Measurements from ENCODE around the gene STARD5.

DNA sequence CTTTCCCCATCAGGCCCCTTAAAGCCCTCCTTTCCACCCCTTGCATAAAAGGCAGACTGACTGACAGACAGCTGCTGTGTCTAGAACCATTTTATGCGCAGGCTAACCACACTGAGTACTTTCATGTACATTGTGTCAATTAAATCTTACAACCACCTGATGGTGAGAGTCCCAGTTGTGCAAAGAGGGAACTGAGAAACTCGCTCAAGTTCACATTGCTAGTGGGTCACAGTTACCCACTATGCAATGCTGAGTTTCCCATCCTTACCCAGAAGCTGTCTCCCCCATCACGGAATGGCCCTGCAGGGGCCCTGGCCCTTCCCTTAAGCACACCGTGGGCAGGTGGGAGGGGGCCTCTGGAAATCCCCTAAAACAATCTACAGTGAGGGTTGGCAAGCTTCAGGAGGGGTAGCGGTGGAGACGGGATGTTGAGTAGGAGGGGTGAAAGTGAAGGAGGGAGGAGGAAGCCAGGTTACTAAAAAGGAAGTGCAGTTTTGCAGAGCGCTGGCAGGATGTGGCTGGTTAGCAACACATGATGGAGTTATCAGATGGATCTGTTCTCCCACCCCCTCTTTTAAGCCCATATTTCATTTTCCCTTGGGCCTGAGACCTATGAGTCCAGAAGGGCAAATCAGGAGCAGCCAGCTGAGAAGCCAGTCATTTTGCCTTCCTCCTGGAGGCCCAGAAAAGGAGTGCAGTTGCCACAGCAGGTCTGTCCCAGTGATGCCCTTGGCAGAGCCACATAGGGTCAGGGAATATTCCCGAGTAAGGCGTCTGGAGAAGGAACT, 30.0 kb downstream of the STARD5 start:
- TF ChIP-seq, protein P1, sequence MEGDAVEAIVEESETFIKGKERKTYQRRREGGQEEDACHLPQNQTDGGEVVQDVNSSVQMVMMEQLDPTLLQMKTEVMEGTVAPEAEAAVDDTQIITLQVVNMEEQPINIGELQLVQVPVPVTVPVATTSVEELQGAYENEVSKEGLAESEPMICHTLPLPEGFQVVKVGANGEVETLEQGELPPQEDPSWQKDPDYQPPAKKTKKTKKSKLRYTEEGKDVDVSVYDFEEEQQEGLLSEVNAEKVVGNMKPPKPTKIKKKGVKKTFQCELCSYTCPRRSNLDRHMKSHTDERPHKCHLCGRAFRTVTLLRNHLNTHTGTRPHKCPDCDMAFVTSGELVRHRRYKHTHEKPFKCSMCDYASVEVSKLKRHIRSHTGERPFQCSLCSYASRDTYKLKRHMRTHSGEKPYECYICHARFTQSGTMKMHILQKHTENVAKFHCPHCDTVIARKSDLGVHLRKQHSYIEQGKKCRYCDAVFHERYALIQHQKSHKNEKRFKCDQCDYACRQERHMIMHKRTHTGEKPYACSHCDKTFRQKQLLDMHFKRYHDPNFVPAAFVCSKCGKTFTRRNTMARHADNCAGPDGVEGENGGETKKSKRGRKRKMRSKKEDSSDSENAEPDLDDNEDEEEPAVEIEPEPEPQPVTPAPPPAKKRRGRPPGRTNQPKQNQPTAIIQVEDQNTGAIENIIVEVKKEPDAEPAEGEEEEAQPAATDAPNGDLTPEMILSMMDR (IDR thresholded peaks at IDR 0.05 in 8 of 11, conservative IDR thresholded peaks at IDR 0.05 in 3 of 11), result no peak
- peak in 1 of 3 donors; percentile 85 for TF ChIP-seq POLR2AphosphoS5 (IDR thresholded peaks at IDR 0.05)
- TF ChIP-seq POLR2A (IDR thresholded peaks at IDR 0.05), result peak in 2 of 3 donors; percentile 73 to 87
